CD14-positive monocyte (primary cell): ENCODE measurements around the gene FHOD3. TPM values are rescaled to one million over a fixed set of nuclear protein-coding genes. Genes with fewer than 3 reads are reported as not detected.
A peak's percentile ranks its signal among the peaks of the same experiment; 100 is the strongest.

Source experiments
- DNase-seq, 3 donors: peaks; one replicate each; pipeline ENCODE4 v3.0.0-alpha.2; 2011 to 2022
- H2AFZ ChIP-seq: 2 replicates; pipeline ENCODE4 v1.6.0; 2012; ENCODE audit warnings: mild to moderate bottlenecking, low read depth, low read length, inconsistent platforms; ENCODE audit not compliant: insufficient read depth, poor library complexity, severe bottlenecking
- H3K27ac ChIP-seq, 2 donors: 1 replicate in 1 of 2; 2 replicates in 1 of 2; pipeline ENCODE4 v1.5.1; 2012 to 2013; ENCODE audit warnings: low read length in 2 of 2, control low read depth in 1 of 2, inconsistent platforms in 1 of 2, low read depth in 1 of 2, mild to moderate bottlenecking in 1 of 2
- H3K27me3 ChIP-seq, 2 donors: one replicate each; pipeline versions ENCODE4 v1.6.0 to v1.6.1; 2011 to 2013; ENCODE audit warnings: low read length in 2 of 2; ENCODE audit not compliant: control insufficient read depth in 2 of 2, insufficient read depth in 2 of 2
- H3K36me3 ChIP-seq, 2 donors: replicated peaks in 1 of 2; 1 replicate in 1 of 2; 2 replicates in 1 of 2; pipeline versions ENCODE4 v1.5.1 to v1.6.1; 2012 to 2013; ENCODE audit warnings: low read length in 2 of 2, control low read depth in 1 of 2, inconsistent platforms in 1 of 2, mild to moderate bottlenecking in 1 of 2; ENCODE audit not compliant: insufficient read depth in 2 of 2, control insufficient read depth in 1 of 2
- H3K4me1 ChIP-seq, 2 donors: 1 replicate in 1 of 2; 2 replicates in 1 of 2; pipeline versions ENCODE4 v1.5.1 to v1.6.1; 2012 to 2013; ENCODE audit warnings: low read length in 2 of 2, control low read depth in 1 of 2, inconsistent platforms in 1 of 2, mild to moderate bottlenecking in 1 of 2, moderate library complexity in 1 of 2; ENCODE audit not compliant: insufficient read depth in 2 of 2, control insufficient read depth in 1 of 2
- H3K4me2 ChIP-seq: replicated peaks from 2 replicates; pipeline ENCODE3; 2012; ENCODE audit warnings: low read length, moderate library complexity, mild to moderate bottlenecking; ENCODE audit not compliant: poor library complexity, severe bottlenecking; ENCODE audit errors: extremely low read depth
- H3K4me3 ChIP-seq, 3 experiments: fragments of 200-600 bp in 1 of 3; sonication (generic) in 1 of 3; replicated peaks in 1 of 3; 1 replicate in 2 of 3; 2 replicates in 1 of 3; pipeline ENCODE4 v1.5.1; 2011 to 2013; ENCODE audit warnings: low read length in 3 of 3, mild to moderate bottlenecking in 3 of 3, control low read depth in 2 of 3, low read depth in 2 of 3, inconsistent platforms in 1 of 3, moderate library complexity in 1 of 3
- H3K79me2 ChIP-seq: 2 replicates; pipeline ENCODE4 v1.6.0; 2012; ENCODE audit warnings: mild to moderate bottlenecking, control low read depth, inconsistent platforms, low read length, moderate library complexity; ENCODE audit not compliant: insufficient read depth
- H3K9ac ChIP-seq: 2 replicates; pipeline ENCODE4 v1.6.0; 2017; ENCODE audit warnings: low read length, mild to moderate bottlenecking; ENCODE audit not compliant: insufficient read depth, poor library complexity, severe bottlenecking
- H3K9me3 ChIP-seq, 2 donors: replicated peaks in 1 of 2; 1 replicate in 1 of 2; 2 replicates in 1 of 2; pipeline versions ENCODE4 v1.5.1 to v1.6.1; 2012 to 2013; ENCODE audit warnings: low read length in 2 of 2, control low read depth in 1 of 2; ENCODE audit not compliant: control insufficient read depth in 1 of 2, insufficient read depth in 1 of 2
- H4K20me1 ChIP-seq: 2 replicates; pipeline ENCODE4 v1.6.0; 2012; ENCODE audit warnings: mild to moderate bottlenecking, low read length, control low read depth, moderate library complexity; ENCODE audit not compliant: insufficient read depth
- H3K27ac Mint-ChIP-seq, 7 donors: one replicate each; pipeline ENCODE4 v1.8.0; 2020; ENCODE audit warnings: mild to moderate bottlenecking in 7 of 7, mixed read lengths in 7 of 7, moderate library complexity in 6 of 7, inconsistent platforms in 2 of 7
- H3K27me3 Mint-ChIP-seq, 3 donors: one replicate each; pipeline ENCODE4 v1.8.0; 2021 to 2022; ENCODE audit warnings: low read depth in 3 of 3, mild to moderate bottlenecking in 3 of 3, mixed read lengths in 3 of 3, moderate library complexity in 3 of 3, inconsistent platforms in 1 of 3
- H3K36me3 Mint-ChIP-seq, 2 donors: one replicate each; pipeline ENCODE4 v1.8.0; 2020; ENCODE audit warnings: mixed read lengths in 2 of 2, inconsistent platforms in 1 of 2, mild to moderate bottlenecking in 1 of 2
- H3K4me1 Mint-ChIP-seq: one replicate; pipeline ENCODE4 v1.8.0; 2020; ENCODE audit warnings: mild to moderate bottlenecking, mixed read lengths
- H3K4me3 Mint-ChIP-seq, 2 donors: one replicate each; pipeline ENCODE4 v1.8.0; 2020; ENCODE audit warnings: mild to moderate bottlenecking in 2 of 2, mixed read lengths in 2 of 2, moderate library complexity in 1 of 2
- H3K9me3 Mint-ChIP-seq, 7 donors: one replicate each; pipeline ENCODE4 v1.8.0; 2020 to 2022; ENCODE audit warnings: mixed read lengths in 7 of 7, mild to moderate bottlenecking in 6 of 7, moderate library complexity in 6 of 7, inconsistent platforms in 2 of 7
- WGBS: methylation state at CpG from one replicate; pipeline ENCODE4 v1.1.5; 2013; ENCODE audit warnings: missing lambda C conversion rate; ENCODE audit not compliant: insufficient coverage; 5-methylcytosine and 5-hydroxymethylcytosine counted together
- intact Hi-C, 2 donors: fragments of 100-400 bp; cut with micrococcal nuclease; formaldehyde crosslinking; loops; one replicate each; pipeline versions ENCODE4 v1.15.0 to v1.15.1; 2023
- polyA plus RNA-seq, 3 donors: library from polyadenylated mRNA; depleted of rRNA in 1 of 3; unstranded in 2 of 3; stranded (reverse) in 1 of 3; fragments of 300-500 nt in 2 of 3; fragments of >200 nt in 1 of 3; fragmentation: Illumina TruSeq in 2 of 3; gene quantifications; 1 replicate in 2 of 3; 2 replicates in 1 of 3; pipeline ENCODE4 v1.2.3, GENCODE V29; 2012 to 2021
- TF ChIP-seq, protein P1 (sequence below): fragments of 200-600 bp; IDR thresholded peaks from one replicate; pipeline ENCODE4 v1.8.0; 2022; ENCODE audit warnings: antibody characterized with exemption, mild to moderate bottlenecking

The FHOD3 gene
- polyA plus RNA-seq, 3 donors = not detected

DNA sequence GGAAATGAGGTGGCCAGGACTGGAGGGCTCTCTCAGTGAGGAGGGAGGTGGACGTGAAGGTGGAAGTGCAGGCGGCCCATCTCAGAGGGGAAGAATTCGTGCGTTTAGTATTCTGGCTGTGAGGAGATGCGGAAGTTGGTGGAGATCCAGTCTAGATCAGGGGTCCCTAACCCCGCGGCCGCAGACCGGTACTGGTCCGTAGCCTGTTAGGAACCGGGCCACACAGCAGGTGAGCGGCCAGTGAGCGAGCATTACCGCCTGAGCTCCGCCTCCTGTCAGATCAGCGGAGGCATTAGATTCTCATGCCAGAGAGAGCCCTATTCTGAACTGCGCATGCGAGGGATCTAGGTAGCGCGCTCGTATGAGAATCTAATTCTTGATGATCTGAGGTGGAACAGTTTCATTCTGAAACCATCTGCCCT lies 1.6 kb upstream of the FHOD3 start:
- H3K9ac ChIP-seq = no peak overlapping the region
- H3K4me3 Mint-ChIP-seq = no peak overlapping the region
- H3K27me3 ChIP-seq = peaks cover 60 to 80% of the 10 kb centered on the region in 2 donors
- peaks cover 0 to 18% of the 10 kb centered on the region in 2 donors for H3K9me3 ChIP-seq
- no peak overlapping the region for H3K4me2 ChIP-seq
- no peaks in the 10 kb centered on the region for H4K20me1 ChIP-seq
- H3K79me2 ChIP-seq = no peaks in the 10 kb centered on the region
- no peaks in the 10 kb centered on the region for H3K36me3 Mint-ChIP-seq
- H3K4me1 ChIP-seq = peaks cover 0 to 12% of the 10 kb centered on the region in 2 donors
- peaks cover 0 to 5% (median 2%) of the 10 kb centered on the region in 7 donors for H3K9me3 Mint-ChIP-seq
- H3K4me3 ChIP-seq = no peak overlapping the region
- H2AFZ ChIP-seq = no peak overlapping the region
- TF ChIP-seq, protein P1, sequence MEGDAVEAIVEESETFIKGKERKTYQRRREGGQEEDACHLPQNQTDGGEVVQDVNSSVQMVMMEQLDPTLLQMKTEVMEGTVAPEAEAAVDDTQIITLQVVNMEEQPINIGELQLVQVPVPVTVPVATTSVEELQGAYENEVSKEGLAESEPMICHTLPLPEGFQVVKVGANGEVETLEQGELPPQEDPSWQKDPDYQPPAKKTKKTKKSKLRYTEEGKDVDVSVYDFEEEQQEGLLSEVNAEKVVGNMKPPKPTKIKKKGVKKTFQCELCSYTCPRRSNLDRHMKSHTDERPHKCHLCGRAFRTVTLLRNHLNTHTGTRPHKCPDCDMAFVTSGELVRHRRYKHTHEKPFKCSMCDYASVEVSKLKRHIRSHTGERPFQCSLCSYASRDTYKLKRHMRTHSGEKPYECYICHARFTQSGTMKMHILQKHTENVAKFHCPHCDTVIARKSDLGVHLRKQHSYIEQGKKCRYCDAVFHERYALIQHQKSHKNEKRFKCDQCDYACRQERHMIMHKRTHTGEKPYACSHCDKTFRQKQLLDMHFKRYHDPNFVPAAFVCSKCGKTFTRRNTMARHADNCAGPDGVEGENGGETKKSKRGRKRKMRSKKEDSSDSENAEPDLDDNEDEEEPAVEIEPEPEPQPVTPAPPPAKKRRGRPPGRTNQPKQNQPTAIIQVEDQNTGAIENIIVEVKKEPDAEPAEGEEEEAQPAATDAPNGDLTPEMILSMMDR = no peak
- no peaks in the 10 kb centered on the region for H3K36me3 ChIP-seq
- no peak overlapping the region for H3K27ac Mint-ChIP-seq
- no peak overlapping the region for H3K27ac ChIP-seq
- H3K4me1 Mint-ChIP-seq = no peaks in the 10 kb centered on the region
- no peak for DNase-seq
- 34% methylated on average over 16 of the region's 21 CpGs for WGBS
- peaks cover 24 to 39% (median 30%) of the 10 kb centered on the region in 3 donors for H3K27me3 Mint-ChIP-seq
- intact Hi-C loops = no loop called here

DNA sequence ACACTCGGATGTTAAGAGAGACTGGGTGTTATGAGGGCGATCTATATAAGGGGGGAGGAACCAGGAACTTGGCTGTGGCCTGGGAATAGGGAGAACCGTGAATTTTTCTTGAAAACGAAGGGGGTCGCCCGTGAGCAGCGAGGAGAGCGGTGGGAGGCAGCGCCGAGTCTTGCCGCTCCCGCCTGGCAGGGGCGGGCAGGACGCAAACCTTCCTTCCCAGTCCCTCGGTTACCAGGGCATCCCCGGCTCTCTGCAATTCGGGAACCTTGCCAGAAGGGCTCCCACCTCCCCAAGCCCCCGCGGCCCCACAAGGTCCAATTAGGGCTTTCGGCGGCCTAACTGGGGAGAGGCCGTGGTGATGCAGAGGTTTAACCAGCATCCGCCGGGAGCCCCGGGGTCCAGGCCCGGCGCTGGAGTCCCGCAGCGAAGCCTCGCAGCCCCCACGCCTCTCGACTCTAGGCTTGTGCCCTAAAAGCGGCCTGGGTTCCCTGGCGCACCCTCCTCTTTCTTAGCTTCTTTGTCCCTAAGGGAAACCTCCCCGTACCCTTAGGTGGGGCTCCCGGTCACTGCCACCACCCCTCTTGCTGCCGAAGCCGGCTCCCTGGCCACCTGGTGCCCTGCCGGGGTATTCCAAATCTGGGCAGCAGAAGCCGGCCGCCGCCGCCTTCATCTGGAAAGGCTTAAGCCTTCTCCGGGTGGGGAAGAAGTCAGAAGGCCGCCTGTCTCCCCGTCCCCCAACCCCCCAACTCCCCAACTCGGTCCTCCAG lies 680 bp upstream of the FHOD3 start:
- H3K27ac Mint-ChIP-seq = no peak overlapping the region
- Histone ChIP-seq H3K9me3 (peaks cover 0 to 18% of the 10 kb centered on the region in 2 donors), H4K20me1 (no peaks in the 10 kb centered on the region), H2AFZ (no peak overlapping the region), H3K4me1 (peaks cover 0 to 12% of the 10 kb centered on the region in 2 donors), H3K79me2 (no peaks in the 10 kb centered on the region), H3K9ac (no peak overlapping the region), H3K27me3 (peaks cover 66 to 87% of the 10 kb centered on the region in 2 donors), H3K27ac (no peak overlapping the region), H3K4me3 (peak overlapping the region in 1 of 3 experiments; percentile 20), H3K36me3 (no peaks in the 10 kb centered on the region), H3K4me2 (peak overlapping the region; percentile 44)
- H3K4me1 Mint-ChIP-seq = no peaks in the 10 kb centered on the region
- 1% methylated on average over 35 of the region's 47 CpGs for WGBS
- H3K27me3 Mint-ChIP-seq = peaks cover 29 to 43% (median 31%) of the 10 kb centered on the region in 3 donors
- TF ChIP-seq, protein P1 = no peak
- peak overlapping the region in 1 of 2 donors; percentile 40 for H3K4me3 Mint-ChIP-seq
- H3K36me3 Mint-ChIP-seq = no peaks in the 10 kb centered on the region
- intact Hi-C loops = no loop called here
- no peak for DNase-seq
- peaks cover 0 to 4% (median 0%) of the 10 kb centered on the region in 7 donors for H3K9me3 Mint-ChIP-seq
